ENCODE data around the gene UNC79.
"Not testable (repeated sequence)": the region's sequence is repeated elsewhere in the genome, so short reads cannot be mapped to it uniquely, and the experiment has no call there.

UNC79 gene

DNA sequence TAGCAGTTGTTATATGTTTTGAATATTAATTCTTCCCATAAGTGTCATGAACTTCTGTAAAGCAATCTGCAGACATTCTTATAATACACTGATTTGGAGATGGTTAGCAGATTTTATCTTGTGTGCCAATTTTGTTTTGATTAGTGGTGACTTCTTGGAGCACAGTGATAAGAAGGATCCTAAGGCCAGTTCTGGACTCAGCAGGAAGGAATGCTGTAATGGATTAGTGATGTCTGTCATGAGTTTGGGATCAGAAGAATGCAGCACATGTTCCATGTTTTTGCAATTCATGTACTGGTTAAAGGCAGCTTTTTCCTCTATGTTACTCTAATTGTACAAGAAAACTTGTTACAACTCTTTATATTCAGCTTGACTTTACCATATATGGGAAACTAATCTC lies 91.5 kb downstream of the UNC79 start:
- TF ChIP-seq, protein P1, sequence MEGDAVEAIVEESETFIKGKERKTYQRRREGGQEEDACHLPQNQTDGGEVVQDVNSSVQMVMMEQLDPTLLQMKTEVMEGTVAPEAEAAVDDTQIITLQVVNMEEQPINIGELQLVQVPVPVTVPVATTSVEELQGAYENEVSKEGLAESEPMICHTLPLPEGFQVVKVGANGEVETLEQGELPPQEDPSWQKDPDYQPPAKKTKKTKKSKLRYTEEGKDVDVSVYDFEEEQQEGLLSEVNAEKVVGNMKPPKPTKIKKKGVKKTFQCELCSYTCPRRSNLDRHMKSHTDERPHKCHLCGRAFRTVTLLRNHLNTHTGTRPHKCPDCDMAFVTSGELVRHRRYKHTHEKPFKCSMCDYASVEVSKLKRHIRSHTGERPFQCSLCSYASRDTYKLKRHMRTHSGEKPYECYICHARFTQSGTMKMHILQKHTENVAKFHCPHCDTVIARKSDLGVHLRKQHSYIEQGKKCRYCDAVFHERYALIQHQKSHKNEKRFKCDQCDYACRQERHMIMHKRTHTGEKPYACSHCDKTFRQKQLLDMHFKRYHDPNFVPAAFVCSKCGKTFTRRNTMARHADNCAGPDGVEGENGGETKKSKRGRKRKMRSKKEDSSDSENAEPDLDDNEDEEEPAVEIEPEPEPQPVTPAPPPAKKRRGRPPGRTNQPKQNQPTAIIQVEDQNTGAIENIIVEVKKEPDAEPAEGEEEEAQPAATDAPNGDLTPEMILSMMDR (IDR thresholded peaks at IDR 0.05): no peak
- Histone ChIP-seq H3K4me2 (ENCODE audit: low read length) (no peak overlapping the region), H3K9me3 (ENCODE audit: control insufficient read depth, low read length) (no peaks in the 10 kb centered on the region), H3K4me1 (peaks cover under 1% of the 10 kb centered on the region), H3K27me3 (ENCODE audit: control insufficient read depth, insufficient read depth, low read length) (no peaks in the 10 kb centered on the region), H3K36me3 (ENCODE audit: control insufficient read depth, insufficient read depth, low read length) (no peaks in the 10 kb centered on the region), H3K9ac (no peak overlapping the region), H3K79me2 (peaks cover 4% of the 10 kb centered on the region), H3K27ac (no peak overlapping the region), H2AFZ (no peak overlapping the region), H3K4me3 (ENCODE audit: low read depth, low read length) (no peak overlapping the region)

DNA sequence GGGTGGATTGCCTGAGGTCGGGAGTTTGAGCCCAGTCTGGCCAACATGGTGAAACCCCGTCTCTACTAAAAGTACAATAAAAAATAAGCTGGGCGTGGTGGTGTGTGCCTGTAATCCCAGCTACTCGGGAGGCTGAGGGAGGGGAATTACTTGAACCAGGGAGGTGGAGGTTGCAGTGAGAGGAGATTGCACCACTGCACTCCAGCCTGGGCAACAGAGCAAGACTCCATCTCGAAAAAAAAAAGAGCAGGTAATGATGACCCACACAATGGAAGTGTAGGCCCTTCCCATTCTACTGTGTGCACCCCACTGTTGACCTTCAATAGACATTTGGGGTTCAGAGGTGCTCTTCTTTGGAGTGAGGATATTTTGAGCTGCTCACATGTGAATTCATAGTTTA lies 94.5 kb downstream of the UNC79 start:
- not testable (repeated sequence) for H2AFZ ChIP-seq; H3K4me2 ChIP-seq (ENCODE audit: low read length); H3K9ac ChIP-seq; H3K36me3 ChIP-seq (ENCODE audit: control insufficient read depth, insufficient read depth, low read length); H3K79me2 ChIP-seq; H3K4me3 ChIP-seq (ENCODE audit: low read depth, low read length); H3K4me1 ChIP-seq; H3K27me3 ChIP-seq (ENCODE audit: control insufficient read depth, insufficient read depth, low read length); H3K9me3 ChIP-seq (ENCODE audit: control insufficient read depth, low read length); H3K27ac ChIP-seq

DNA sequence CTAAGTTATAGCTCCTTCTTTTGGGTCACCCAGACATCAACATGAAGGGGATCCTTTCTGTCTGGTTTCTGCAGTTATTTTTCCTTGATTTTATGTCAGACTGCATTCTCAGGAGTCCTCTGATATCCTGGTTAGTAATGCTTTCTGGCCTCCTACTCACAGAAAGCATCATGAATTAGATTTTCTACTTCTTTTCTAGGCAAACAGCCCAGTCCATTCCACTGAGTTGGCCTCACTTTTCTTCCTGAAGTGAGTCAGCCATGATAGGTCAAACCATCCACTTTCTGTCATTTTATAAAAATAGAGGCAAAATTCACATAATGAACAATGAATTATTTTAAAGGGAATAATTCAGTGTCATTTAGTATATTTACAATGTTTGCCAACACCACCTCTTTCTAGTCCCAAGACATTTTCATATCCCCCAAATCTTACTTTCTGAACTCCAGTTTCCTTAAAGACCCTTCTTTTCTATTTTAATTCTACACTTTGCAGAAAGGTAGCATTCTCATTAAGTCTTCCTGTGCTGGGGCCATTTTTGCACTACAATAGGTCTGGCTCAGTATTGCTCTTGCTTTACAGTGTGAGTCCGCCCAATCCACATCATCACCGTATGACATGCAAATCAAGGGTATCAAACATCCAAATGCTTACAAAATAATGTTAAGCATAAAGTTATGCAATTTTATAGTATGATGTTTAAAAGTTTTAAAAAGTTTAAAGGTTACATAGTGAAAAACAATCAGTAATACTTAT lies 95.1 kb downstream of the UNC79 start:
- Histone ChIP-seq H3K9me3 (ENCODE audit: control insufficient read depth, low read length) (no peaks in the 10 kb centered on the region), H3K4me1 (peaks cover 3% of the 10 kb centered on the region), H2AFZ (no peak overlapping the region), H3K9ac (no peak overlapping the region), H3K79me2 (peaks cover 4% of the 10 kb centered on the region), H3K4me3 (ENCODE audit: low read depth, low read length) (no peak overlapping the region), H3K4me2 (ENCODE audit: low read length) (no peak overlapping the region), H3K36me3 (ENCODE audit: control insufficient read depth, insufficient read depth, low read length) (no peaks in the 10 kb centered on the region), H3K27ac (no peak overlapping the region), H3K27me3 (ENCODE audit: control insufficient read depth, insufficient read depth, low read length) (no peaks in the 10 kb centered on the region)
- TF ChIP-seq, protein P1 (IDR thresholded peaks at IDR 0.05): no peak

DNA sequence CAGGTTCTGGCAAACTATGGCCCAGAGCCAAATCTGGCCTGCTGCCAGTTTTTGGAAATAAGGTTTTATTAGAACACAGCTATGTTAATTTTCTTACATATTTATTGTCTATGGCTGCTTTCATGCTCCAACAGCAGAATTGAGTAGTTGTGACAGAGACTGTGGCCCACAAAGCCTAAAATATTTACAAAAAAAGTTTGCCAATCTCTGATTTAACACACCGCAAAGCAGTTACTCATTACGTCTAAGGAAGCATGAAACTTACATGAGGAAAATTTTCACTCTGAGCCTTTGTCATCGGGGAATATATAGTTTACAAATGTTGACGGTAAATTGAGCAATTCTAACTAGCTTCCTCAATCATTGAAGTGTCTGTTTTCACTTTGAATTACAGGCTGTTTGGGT lies 96.5 kb downstream of the UNC79 start:
- H3K4me1 ChIP-seq: peaks cover 3% of the 10 kb centered on the region
- peaks cover 4% of the 10 kb centered on the region for H3K79me2 ChIP-seq
- no peak overlapping the region for H3K4me3 ChIP-seq (ENCODE audit: low read depth, low read length)
- TF ChIP-seq, protein P1 (IDR thresholded peaks at IDR 0.05): no peak
- H3K4me2 ChIP-seq (ENCODE audit: low read length): no peak overlapping the region
- no peaks in the 10 kb centered on the region for H3K36me3 ChIP-seq (ENCODE audit: control insufficient read depth, insufficient read depth, low read length)
- H3K9ac ChIP-seq: no peak overlapping the region
- H3K27ac ChIP-seq: no peak overlapping the region
- H2AFZ ChIP-seq: no peak overlapping the region
- no peaks in the 10 kb centered on the region for H3K27me3 ChIP-seq (ENCODE audit: control insufficient read depth, insufficient read depth, low read length)
- no peaks in the 10 kb centered on the region for H3K9me3 ChIP-seq (ENCODE audit: control insufficient read depth, low read length)

DNA sequence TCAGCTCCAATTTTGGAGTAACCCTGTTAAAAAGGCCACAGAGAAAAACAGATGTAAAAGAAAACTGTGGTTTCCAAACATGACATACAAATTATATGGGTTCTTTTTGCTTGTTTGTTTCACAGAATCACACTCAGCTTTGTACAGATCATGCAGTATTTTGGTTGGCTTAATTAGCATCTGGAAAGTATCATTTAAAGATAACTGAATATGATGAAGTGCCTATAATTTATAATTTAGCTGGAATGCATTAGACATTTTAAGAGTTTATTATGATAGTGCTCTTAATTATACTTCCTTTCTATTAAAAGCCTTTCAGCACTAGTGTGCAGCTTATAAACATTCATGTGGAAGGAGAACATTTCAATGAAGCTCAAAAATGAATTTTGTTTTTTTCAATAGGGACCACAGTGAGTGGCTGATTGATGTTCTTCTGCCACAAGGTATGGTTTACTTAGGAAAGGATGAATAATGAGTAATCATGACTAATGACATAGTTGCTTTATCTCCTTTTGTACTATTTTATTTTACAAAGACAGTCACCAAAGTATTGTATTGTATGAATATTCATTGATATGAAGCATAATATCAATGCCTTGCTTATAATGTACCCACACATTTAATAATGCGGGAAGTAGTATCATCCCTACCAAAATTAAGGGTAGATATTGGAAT lies 98.3 kb downstream of the UNC79 start:
- no peaks in the 10 kb centered on the region for H3K36me3 ChIP-seq (ENCODE audit: control insufficient read depth, insufficient read depth, low read length)
- TF ChIP-seq, protein P1 (IDR thresholded peaks at IDR 0.05): no peak
- no peak overlapping the region for H3K4me3 ChIP-seq (ENCODE audit: low read depth, low read length)
- peaks cover 3% of the 10 kb centered on the region for H3K79me2 ChIP-seq
- peaks cover 3% of the 10 kb centered on the region for H3K4me1 ChIP-seq
- no peak overlapping the region for H2AFZ ChIP-seq
- no peaks in the 10 kb centered on the region for H3K9me3 ChIP-seq (ENCODE audit: control insufficient read depth, low read length)
- H3K9ac ChIP-seq: no peak overlapping the region
- no peak overlapping the region for H3K4me2 ChIP-seq (ENCODE audit: low read length)
- no peaks in the 10 kb centered on the region for H3K27me3 ChIP-seq (ENCODE audit: control insufficient read depth, insufficient read depth, low read length)
- no peak overlapping the region for H3K27ac ChIP-seq
